Renal cortex interstitium (tissue), 11 donors: Measurements from ENCODE around the gene NCF2. TPM values are rescaled to one million over a fixed set of nuclear protein-coding genes. Genes with fewer than 3 reads are reported as not detected.
A peak's percentile ranks its signal among the peaks of the same experiment; 100 is the strongest.

Experiments
- DNase-seq, 11 donors: peaks; one replicate each; pipeline ENCODE4 v3.0.0-alpha.2; 2013; ENCODE audit warnings: low read depth in 9 of 11, low spot score in 4 of 11; ENCODE audit errors: extremely low read depth in 1 of 11
- polyA plus RNA-seq, 3 donors: library from polyadenylated mRNA; unstranded; fragments of 120-200 nt; gene quantifications; one replicate each; pipeline ENCODE4 v1.2.1, GENCODE V29; 2013; ENCODE audit not compliant: insufficient read length in 3 of 3

Gene NCF2
- polyA plus RNA-seq, 3 donors: 3.2 to 4.3 (median 4.2) TPM

GRCh38 chr1:183568176-183569021 is 21.9 kb downstream of the NCF2 start:
- DNase-seq: no peak

- DNase-seq: no peak
Measured at GRCh38 chr1:183567584-183567983, 22.7 kb downstream of the NCF2 start.

- DNase-seq: no peak
Measured at GRCh38 chr1:183566026-183566425, 24.2 kb downstream of the NCF2 start.

- DNase-seq: no peak
Measured at GRCh38 chr1:183565261-183565660, 25.0 kb downstream of the NCF2 start.

- DNase-seq: no peak
Measured at GRCh38 chr1:183562701-183563100, 27.6 kb downstream of the NCF2 start.

- no peak for DNase-seq
Measured at GRCh38 chr1:183559061-183559460, 31.2 kb downstream of the NCF2 start.

GRCh38 chr1:183554577-183554976 is 35.7 kb downstream of the NCF2 start:
- no peak for DNase-seq

GRCh38 chr1:183553764-183554163 is 36.5 kb downstream of the NCF2 start:
- no peak for DNase-seq

GRCh38 chr1:183553331-183553730 is 36.9 kb downstream of the NCF2 start:
- no peak for DNase-seq

- DNase-seq: no peak
Measured at GRCh38 chr1:183552891-183553290, 37.4 kb downstream of the NCF2 start.

GRCh38 chr1:183552441-183552840 is 37.8 kb downstream of the NCF2 start:
- DNase-seq: no peak

GRCh38 chr1:183551924-183552323 is 38.3 kb downstream of the NCF2 start:
- no peak for DNase-seq

- DNase-seq: no peak
Measured at GRCh38 chr1:183550915-183551314, 39.3 kb downstream of the NCF2 start.

- DNase-seq: no peak
Measured at GRCh38 chr1:183548116-183548515, 42.1 kb downstream of the NCF2 start.

GRCh38 chr1:183546427-183546826 is 43.8 kb downstream of the NCF2 start:
- no peak for DNase-seq

GRCh38 chr1:183544598-183545297 is 45.5 kb downstream of the NCF2 start:
- peak in 7 of 11 donors; percentile 16 to 44 (median 34) for DNase-seq

- peak in 9 of 11 donors; percentile 24 to 65 (median 36) for DNase-seq
Measured at GRCh38 chr1:183543619-183544204, 46.5 kb downstream of the NCF2 start.

GRCh38 chr1:183537405-183537804 is 52.9 kb downstream of the NCF2 start:
- DNase-seq: no peak

- DNase-seq: no peak
Measured at GRCh38 chr1:183533617-183534174, 56.6 kb downstream of the NCF2 start.

- DNase-seq: no peak
Measured at GRCh38 chr1:183528577-183528976, 61.7 kb downstream of the NCF2 start.
